Mucosa of gallbladder (tissue), 1 donor: Measurements from ENCODE around the gene DNAH7. TPM values are rescaled to one million over a fixed set of nuclear protein-coding genes. Genes with fewer than 3 reads are reported as not detected.

Source experiments
- DNase-seq: peaks from one replicate; pipeline ENCODE4 v3.0.0-alpha.2; 2020; ENCODE audit warnings: low spot score
- total RNA-seq: library from RNA; stranded (reverse); gene quantifications from one replicate; pipeline ENCODE4 v1.2.1, GENCODE V29; 2021
- donor health status: DM: no; HTN: no; CAD: no.

Gene DNAH7
- total RNA-seq, 1 donor from 2014 or later, result 5.0 TPM

DNA sequence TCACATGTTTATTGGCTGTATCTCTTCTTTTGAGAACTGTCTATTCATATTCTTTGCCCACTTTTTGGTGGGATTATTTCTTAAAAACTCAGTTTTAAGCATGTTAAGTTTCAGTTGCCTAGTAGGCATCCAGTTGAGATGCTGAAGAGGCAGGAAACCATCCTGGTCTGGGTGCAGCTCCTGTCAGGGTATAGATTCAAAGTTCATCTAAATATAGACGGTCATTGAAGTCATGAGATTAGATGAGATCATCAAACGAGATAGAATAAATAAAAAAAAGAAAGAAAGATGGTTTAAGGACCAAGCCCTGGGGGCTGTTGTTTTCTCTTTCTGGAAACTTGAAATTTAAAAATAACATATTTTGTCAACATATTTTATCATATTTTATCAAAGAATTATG is 9.2 kb upstream of the DNAH7 start:
- DNase-seq, result no peak

DNA sequence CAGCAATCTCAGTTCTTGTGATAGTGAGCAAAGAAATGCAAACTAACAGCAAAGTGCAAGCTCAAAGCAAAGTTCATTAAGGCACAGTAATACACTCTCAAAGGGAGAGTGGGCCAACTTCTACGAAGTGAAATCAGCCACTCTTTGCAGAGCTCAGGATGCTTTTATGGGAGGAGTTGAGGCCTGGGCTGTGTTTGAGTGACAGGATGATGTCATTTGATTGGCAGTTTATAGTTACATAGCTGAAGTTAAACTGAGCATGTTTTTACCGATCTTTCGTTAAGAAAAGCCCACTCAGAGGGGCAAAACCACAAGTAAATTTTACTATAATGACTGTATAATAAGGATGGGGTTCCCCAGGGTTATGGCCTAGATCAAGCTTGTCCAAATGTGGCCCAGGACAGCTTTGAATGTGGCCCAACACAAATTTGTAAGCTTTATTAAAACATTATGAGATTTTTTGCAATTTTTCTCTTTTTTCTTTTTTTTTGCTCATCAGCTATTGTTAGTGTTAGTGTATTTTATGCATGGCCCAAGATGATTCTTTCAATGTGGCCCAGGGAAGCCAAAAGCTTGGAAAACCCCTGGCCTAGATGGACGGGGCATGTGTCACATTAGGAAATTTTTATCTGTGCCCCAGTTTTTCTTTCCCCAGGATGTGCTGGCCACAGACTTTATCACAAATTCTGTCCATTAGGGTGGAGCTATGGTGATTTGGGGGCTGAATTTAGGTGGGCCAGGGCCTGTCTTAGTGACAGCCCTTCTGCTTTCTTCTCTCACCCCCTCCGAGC is 8.3 kb upstream of the DNAH7 start:
- DNase-seq, result no peak

GRCh38 chr2:196075196-196075595 is 6.6 kb upstream of the DNAH7 start:
- DNase-seq, result no peak

DNA sequence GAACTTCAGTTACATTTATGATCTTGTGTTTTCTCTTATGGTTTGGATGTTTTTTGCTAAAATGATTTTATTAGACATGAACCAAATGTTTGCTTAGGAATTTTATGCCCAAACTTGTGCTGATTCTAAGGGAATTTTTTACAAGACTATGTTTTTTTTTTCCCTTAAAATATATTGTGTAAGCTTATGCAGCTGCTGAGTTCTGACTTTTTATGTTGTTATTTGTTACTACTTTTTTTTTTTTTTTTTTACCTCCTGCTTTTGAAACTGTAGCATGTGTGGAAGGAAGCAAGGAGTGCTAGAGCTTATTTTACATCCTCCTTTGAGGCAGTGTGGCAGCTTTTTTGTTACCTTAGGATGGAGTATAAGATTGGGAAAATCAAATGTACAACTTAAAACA is 6.0 kb upstream of the DNAH7 start:
- no peak for DNase-seq

GRCh38 chr2:196073521-196073920 is 4.9 kb upstream of the DNAH7 start:
- DNase-seq, result peak; percentile 52

GRCh38 chr2:196067088-196067382 is 1.6 kb downstream of the DNAH7 start:
- no peak for DNase-seq

- DNase-seq, result no peak
Observed at GRCh38 chr2:196066291-196067087, 2.1 kb downstream of the DNAH7 start.

- DNase-seq, result no peak
Observed at GRCh38 chr2:196063773-196064172, 4.9 kb downstream of the DNAH7 start.

DNA sequence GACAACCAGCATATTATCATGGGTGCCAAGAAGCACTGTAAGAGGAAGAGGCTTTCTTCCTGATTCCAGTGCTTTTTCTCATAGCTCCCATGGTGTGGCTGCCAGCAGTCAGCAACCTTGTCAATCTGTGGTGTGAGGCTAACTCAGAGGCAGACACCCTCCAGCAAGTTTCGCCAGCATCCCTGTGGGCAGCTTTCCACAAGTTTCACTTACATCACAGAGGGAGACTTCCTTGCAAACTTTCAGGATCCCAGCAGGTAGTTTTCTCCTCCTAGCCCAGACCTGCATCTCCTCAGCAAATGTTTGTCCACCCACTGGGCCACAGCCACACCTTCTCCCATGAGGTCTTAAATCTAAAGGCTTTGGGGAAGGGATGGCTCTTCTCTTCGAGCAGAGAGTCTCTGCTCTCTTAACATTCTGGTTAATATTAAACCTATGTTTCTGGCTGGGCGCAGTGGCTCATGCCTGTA is 9.1 kb downstream of the DNAH7 start:
- DNase-seq, result no peak

GRCh38 chr2:196054631-196055030 is 14.0 kb downstream of the DNAH7 start:
- DNase-seq, result no peak

GRCh38 chr2:196046123-196046917 is 22.3 kb downstream of the DNAH7 start:
- DNase-seq, result no peak

GRCh38 chr2:196041786-196042185 is 26.9 kb downstream of the DNAH7 start:
- no peak for DNase-seq

GRCh38 chr2:196040218-196040617 is 28.4 kb downstream of the DNAH7 start:
- no peak for DNase-seq

DNA sequence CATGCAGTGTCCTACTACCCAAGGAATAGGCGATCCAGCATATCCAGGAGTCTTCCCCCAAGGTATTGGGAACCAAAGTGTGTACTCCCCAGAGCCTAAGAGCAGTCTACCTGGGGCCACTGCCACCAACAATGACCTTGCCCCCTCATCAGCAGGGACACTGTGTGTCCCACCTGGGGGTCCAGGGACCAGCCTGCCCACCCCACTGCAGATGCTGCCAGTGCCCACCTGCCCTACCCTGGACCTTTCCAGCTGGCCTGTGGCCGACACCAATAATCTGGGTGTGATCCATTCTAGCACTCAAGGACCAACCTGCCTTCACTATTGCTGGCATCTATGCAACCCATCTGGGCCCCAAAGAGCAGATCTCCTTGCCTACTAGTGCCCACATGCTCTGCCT is 32.2 kb downstream of the DNAH7 start:
- no peak for DNase-seq

DNA sequence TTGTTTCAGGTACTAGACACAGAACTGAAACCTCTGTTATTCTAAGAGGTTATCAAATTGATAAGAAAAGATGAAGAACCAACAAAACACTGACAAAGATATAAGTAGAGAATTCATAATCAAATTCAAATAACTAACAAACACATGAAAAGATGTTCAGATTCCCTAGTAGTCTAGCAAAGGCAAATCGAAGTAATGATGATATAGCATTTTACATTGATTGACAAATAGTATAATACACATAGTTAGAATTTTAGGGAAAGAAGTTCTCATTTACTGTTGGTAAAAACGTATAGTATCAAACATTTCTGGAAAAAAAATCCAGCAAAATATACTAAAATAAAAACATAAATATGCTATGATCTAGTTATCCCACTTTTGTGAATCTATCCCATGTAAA is 50.6 kb downstream of the DNAH7 start:
- DNase-seq, result no peak

- DNase-seq, result no peak
Observed at GRCh38 chr2:196012314-196012713, 56.3 kb downstream of the DNAH7 start.

DNA sequence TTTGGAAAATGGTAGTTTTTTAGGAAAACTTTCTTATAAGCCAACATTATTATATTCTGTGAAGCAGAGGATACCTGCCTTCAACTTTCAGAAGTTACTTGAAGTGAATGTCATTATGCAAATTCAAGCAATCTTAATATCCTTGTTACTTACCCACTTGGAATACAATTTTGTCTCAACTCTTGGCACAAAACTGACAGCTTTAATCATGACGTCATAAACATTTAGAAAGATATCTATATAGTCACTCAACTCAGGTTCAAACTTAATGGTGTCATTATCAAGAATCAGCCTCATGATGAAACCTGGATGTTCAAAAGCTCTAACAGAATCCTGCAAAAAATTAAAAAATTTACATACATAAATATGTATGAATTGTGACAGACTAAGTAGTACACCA is 68.1 kb downstream of the DNAH7 start:
- DNase-seq, result no peak

- DNase-seq, result no peak
Observed at GRCh38 chr2:195998070-195998469, 70.6 kb downstream of the DNAH7 start.

- DNase-seq, result no peak
Observed at GRCh38 chr2:195995499-195995898, 73.1 kb downstream of the DNAH7 start.

- no peak for DNase-seq
Observed at GRCh38 chr2:195993623-195994022, 75.0 kb downstream of the DNAH7 start.

DNA sequence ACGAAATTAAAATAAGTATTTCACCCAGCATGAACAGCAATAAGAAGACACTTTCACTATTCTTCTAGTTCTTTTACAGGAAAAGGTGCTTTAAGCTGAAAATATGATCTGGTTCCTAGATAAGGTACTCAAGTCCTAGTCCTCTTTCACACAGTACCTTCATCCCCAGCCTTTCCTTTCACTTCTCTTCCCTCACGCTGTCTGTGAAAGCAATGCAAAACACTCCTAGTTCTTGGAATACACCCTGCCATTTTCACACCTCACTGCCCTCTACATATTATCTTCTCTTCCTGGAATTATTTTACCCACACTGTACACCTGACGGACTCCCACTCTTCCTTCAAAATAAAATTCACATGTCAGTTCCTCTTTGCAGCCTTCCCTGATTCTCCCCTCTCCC is 82.9 kb downstream of the DNAH7 start:
- no peak for DNase-seq

DNA sequence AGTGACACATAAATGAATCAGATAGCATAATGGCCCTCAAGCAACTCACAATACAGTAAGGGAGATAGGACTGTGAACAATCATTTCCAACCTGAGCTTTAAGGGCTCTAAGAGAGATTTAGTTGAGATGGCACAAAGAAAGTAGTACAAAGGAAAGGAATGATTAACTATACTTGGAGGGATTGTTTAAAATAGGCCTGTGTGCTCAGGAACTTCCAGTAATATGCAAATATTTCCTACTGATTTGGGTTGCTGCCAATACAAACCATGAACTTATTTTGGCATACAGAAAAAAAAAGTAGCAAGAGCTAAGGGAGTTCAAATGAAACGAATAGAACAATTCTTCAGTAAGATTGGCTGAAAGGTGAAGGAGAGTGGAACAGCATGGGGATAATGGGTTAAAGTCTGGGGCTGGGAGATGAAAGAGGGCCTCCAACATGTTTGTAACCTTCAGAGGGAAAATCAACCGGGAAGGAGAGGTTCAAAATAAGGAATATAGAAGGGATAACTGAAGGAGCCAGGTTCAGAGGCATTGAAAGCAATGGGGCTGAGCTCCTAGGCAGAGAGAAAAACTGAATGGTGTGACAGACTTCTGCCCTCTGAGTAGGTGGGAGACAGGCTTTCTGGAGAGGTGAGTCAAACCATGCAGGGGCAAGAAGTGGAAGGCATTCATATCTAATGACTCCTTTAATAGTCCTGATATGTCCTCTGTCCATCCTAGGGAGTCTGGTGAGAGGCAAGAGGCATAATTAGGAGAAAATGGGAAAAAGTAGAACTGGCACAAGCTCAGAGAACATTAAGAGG is 83.5 kb downstream of the DNAH7 start:
- no peak for DNase-seq
